ENCODE measurements around the gene SLC29A4.

GRCh38 chr7:5334671-5335070, 51.9 kb downstream of the SLC29A4 start:
- no peak for TF ChIP-seq CTCF (IDR thresholded peaks at IDR 0.05 in 4 of 5, conservative IDR thresholded peaks at IDR 0.05 in 1 of 5)
- no peak for TF ChIP-seq POLR2A (IDR thresholded peaks at IDR 0.05)

Data from gastrocnemius medialis (tissue), 4 donors.